ENCODE results near the gene DEFB112.
A peak's percentile ranks its signal among the peaks of the same experiment; 100 is the strongest.

DEFB112 gene

DNA sequence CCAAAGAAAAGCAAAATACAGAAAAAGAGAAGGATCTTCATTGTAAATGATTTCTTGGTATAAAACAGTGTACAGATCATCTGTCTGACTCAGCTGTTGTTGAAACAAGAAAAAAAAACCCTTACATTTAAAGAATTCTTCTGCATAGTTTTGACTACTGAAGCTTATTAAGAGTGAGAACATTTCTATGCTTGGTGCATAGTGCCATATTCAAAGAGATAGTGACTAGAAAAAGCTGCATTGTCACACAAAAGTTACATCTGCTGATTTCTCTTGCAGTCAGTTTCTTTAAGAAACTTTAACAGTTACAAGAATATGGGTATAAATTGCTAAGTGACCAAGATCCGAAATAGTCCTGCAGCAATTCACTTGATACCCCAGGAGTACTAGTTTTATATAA lies at the start of gene DEFB112:
Gene DEFB112 (minus strand): TSS at position 101 of the 400 bp plus-strand sequence. CDS start 60 bp downstream, at position 41.
- no peak for DNase-seq

- no peak for DNase-seq
These were observed 48.9 kb upstream of the DEFB112 start for GRCh38 chr6:50098641-50098993.

DNA sequence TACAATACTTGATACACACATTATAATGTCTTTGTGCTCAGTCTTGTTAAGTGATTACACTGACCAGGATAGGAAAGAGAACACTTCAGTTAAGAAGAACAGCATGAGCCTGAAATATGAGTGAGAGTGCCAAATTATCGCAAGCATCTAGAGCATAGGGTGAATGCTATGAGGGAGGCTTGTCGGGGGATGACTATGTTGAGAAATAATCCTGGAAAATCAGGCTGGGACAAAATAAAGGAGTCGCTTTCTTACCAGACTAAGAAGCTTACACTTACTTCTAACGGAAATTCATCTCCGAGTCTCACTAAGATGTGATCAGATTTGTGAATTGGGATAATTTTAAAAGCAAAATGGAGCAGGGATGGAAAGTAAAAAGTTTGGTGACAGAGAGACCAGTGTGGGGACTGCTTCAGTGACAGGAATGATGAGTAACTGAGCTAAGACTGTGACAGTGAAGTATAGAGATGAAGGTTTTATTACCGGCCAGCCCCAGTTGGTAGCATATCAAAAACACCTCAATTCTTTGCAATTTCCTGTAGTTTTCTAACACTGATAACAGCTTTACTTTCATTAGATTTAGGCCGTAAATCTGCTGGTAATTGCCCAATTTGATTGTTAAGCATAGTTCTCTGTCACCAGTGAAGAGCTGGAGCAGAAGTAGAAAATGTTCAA lies 48.4 kb upstream of the DEFB112 start:
- DNase-seq = no peak

GRCh38 chr6:50096296-50096695 lies 46.6 kb upstream of the DEFB112 start:
- DNase-seq = no peak

DNA sequence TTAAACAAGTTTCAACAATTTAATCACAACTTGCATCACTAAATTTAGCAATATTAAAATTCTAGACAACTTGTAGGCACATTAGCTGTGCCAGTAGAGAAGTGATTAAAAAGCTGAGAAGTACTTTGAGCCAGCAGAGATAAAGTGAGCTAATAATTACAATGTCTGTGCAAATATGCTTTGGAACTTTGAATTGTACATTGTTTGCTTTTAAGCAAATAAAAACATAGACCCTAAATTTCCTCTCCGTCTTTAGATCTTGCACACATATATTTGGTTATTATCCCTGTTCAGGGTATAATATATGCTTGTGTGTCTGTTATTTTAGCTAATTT lies 44.2 kb upstream of the DEFB112 start:
- no peak for DNase-seq

- no peak for DNase-seq
These were observed 43.6 kb upstream of the DEFB112 start for GRCh38 chr6:50093116-50093937.

DNA sequence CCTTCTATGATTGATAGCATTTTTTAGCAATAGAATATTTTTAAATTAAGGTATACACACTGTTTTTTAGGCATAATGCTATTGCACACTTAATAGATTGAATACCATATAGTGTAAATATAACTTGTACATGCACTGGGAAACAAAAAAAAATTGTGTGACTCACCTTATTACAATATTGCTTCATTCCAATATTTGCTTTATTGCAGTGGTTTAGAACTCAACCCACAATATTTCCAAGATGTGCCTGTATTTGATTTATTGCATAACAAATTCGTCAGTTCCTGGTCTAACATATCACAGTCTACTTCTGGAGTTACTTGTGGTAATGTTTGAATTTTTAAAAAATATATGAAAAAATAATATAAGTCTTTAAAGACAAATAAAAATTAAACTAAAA lies 41.9 kb upstream of the DEFB112 start:
- no peak for DNase-seq

DNA sequence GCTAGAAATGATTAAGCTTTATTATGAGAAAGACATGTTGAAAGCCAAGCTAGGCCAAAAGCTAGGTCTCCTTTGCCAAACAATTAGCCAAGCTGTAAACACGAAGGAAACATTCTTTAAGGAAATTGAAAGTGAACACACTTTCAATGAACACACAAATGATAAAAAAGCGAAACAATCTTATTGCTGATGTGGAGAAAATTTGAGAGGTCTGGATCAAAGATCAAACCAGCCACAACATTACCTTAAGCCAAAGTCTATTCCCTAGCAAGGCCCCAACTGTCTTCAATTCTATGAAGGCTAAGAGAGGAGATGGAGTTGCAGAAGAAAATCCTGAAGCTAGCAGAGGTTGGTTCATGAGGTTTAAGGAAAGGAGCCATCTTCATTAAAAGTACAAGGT lies 40.2 kb upstream of the DEFB112 start:
- DNase-seq = no peak

DNA sequence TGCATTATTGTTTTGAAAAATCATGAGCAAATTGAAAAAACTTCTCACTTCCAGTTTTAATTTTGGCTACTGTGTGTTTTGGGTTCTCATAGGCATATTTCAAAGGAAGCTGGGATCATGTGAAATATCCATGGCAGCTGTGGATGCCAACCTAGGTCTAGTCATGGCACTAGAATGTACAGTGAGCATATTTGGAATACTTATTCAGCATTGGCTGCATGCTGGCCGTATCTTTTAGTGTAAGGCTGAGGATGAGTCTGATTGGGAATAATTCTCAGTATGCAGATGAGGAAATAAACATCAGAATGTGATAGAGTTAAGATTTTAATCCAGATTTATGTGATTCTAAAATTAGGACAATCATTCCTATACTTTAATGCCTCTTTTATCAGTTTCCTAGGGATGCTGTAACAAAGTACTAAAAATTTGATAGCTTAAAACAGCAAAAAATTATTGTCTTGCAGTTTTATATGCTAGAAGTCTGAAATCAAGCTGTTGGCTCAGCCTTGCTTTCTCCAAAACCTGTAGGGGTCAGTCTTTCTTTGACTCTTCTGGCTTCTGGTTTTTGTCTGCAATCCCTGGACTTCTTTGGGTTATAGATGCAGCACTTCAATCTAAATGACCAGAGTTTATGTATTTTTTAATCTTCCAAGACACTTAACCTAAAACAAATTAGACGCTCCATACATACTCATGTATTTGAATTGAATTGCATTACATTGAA lies 37.7 kb upstream of the DEFB112 start:
- no peak for DNase-seq

DNA sequence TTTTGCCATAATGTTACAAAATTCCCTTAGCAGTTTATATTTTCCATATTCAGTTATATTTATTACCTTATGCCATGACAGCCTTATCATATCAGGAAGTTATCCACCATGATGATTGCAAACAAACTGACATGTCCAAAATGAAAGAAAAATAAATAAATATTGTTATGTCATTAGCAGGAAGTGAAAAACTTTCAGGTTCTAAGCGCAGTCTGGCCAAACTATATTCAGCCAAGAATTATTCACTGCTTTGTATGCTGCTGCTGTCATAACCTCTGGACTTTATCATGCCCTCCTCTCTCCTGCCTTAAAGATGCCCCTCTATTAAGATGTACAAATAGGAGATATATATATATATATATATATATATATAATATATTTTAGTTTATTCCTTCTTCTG lies 27.7 kb upstream of the DEFB112 start:
- DNase-seq = no peak

DNA sequence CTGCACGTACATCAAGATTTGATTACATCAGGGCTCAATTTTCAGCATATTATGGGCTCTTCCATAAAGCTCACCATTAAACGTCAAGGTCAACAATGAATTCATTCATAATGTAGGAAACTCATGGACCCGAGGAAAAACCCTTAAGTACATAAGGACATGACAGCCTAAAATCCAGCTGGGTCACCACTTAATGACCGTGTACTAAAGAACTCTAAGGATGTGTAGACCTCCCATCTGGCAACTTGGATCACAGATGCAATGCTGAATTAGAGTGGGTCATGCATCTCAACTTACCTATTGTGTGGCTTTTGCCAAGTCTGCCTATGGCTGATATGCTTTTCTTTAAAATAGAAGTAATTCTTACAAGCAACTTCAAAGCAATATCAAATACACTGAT lies 26.7 kb upstream of the DEFB112 start:
- DNase-seq = no peak

DNA sequence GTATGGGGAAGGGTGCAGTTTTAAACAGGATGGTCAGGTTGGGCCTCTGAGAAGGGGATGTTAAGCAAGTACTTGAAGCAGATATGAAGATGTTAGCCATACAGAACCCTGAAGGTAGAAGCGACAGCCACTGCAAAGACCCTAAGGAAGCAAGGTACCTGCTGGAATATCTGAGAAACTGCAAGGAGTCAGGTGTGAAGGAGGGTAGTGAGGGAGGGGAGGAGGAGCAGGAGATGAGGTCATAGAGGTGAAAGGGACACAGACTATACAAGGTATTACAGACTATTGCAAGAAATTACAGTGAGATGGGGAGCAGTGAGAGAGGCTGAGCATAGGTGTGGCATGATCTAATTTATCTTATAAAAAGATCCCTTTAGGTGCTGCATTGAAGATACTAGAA lies 22.2 kb upstream of the DEFB112 start:
- no peak for DNase-seq

DNA sequence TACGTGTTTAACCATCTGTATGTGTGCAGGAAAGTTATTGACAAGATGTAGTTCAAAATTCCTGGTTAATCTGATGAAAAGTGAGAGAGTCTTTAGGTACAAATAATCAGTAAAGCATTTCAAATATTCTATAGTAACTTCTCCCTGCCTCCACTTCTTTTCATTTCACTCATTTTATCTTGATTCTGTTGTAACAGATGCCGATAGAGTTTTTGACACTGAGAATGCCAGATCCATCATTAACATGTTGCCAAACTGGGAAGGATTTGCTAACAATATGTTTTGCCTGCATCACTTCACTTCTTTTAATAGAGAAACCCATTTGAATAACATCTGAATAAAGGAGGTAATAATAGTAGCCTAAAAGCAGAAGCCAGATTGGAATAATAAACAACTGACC lies 20.4 kb upstream of the DEFB112 start:
- no peak for DNase-seq

- no peak for DNase-seq
These were observed 12.3 kb upstream of the DEFB112 start for GRCh38 chr6:50062051-50062450.

DNA sequence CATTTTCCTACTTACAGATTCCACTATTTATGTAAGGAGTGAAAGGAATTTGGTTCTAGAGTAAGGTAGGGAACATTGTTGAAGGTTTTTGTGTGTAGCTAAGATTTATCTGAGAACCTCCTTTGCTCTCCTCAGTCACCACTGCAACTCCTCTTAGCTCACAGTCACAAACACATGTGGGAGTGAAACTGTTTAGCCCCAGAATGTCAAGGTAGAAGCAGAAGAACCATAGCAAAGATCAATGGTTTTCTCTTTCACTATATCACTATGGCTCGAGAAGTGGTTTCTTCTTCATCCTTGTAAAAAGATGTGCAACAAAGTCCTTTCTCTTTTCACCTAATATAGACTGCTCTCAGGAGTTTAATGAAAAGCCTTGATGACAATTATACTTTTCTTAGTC lies 6.5 kb upstream of the DEFB112 start:
- no peak for DNase-seq

DNA sequence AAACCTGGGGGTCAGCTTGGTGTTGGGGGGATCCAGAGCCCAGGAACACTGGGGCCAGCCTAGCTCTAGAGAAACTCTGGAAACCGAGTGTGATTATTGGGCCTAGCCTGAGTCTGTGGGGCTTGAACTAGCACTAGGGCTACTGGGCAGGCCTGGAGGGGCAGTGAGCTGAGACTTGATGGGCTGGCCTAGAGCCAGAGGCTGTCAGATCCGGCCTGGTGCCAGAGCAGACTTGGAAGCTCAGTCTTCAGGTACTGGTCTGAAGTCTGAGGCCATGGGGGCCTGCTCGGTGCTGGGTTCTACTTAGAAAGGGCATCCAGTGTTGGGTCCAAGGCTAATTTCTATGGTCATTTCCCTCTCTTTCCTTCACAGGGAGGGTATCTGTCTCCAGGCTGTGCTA lies 2.7 kb downstream of the DEFB112 start:
- peak in 1 of 56 donors; percentile 0 for DNase-seq

DNA sequence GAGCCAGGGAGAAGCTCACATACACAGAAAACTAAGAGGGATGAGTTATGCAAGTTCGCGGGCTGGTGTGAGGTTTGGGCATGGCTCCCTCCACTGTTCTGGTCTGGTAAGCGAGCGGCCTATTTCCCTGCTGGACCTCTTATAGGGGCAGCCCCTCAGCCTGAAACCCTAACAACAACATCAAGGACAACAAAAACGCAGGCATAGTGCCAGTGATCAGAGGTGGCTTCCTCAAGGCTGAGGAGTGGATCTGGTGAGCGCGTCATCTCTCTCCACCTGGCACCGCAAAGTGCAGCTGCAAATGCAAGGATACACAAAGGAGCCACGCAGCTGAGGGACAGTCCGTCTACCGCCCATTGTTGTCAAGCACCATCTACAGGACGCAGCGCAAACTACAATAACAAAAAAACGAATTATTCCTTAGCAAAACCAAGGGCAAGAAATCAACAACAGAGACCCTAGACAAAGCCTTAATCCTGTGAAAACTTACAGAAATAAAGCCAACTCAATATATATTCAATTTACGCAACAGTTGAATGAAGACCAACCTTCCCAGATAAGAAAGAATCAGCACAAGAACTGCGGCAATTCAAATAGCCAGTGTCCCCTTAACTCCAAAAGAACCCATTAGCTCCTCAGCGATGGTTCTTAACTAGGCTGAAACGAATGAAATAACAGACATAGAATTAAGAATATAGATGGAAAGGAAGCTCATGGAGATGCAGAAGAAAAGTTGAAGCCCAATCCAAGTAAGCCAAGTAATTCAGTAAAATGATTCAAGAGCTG lies 18.8 kb downstream of the DEFB112 start:
- DNase-seq = no peak

DNA sequence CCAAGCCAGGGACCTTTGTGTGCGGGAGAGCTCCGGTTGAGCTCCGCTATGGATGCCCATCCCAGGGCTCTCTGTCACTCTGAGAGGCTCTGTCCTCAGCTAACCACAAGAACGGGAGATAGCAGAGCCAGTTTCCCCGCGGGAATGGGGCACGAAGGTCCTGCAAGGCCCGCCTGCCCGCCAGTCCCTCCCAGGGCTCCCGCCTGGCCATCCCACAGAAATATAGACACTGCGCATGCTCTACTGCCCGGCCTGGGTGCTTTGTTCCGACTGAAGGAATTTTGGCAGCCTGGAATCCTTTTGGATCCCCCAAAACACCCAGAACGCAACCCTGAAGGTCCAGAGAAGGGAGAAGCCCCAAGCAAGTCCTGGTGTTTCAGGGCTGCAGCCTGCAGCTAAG lies 19.4 kb downstream of the DEFB112 start:
- no peak for DNase-seq

- no peak for DNase-seq
These were observed 24.5 kb downstream of the DEFB112 start for GRCh38 chr6:50025258-50025657.

DNA sequence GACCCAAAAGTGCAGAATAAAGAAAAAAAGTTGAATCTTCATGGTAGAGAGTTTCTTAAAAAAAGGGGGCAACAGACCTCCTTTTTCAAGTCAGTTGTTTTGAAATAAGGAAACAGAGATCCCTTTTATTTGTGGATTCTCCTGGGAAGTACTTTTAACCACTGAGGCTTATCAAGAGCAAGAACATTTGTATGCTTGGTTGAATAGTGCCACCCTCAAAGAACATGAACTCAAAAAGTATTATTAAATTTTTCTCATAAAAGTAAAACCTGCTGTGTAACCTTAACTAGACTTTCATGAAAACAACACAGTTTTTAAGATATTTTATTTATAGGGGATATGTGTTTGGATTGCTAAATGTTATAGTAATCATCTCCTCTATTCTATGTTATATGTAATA lies 27.8 kb downstream of the DEFB112 start, which contains the start of gene DEFB110:
Gene DEFB110 (minus strand): TSS at position 101 of the 400 bp plus-strand sequence. CDS start 59 bp downstream, at position 42.
- no peak for DNase-seq

- no peak for DNase-seq
These were observed 41.9 kb downstream of the DEFB112 start for GRCh38 chr6:50007819-50008218.

- no peak for DNase-seq
These were observed 46.6 kb downstream of the DEFB112 start for GRCh38 chr6:50003139-50003538.
